ENCODE measurements around the gene LSAMP. TPM values are rescaled to one million over a fixed set of nuclear protein-coding genes. Genes with fewer than 3 reads are reported as not detected.

LSAMP gene
- total and polyA plus RNA-seq, 2 of the 13 experiments (the other 11 are each of a cell fraction or from before 2014, with no cell fraction given): not detected

GRCh38 chr3:115851571-115851970, 593.7 kb downstream of the LSAMP start:
- ATAC-seq (no peak), FAIRE-seq (no peak), DNase-seq (ENCODE audit: low spot score) (no peak)
- intact Hi-C loops (cut with micrococcal nuclease; ENCODE audit: unreplicated experiment) (no loop called here), in situ Hi-C loops (cut with HindIII; ENCODE audit: extremely low pct_ligation_motif_present, low pct_unique_long_range_greater_than_20kb) (no loop called here)
- TF ChIP-seq, protein P1, sequence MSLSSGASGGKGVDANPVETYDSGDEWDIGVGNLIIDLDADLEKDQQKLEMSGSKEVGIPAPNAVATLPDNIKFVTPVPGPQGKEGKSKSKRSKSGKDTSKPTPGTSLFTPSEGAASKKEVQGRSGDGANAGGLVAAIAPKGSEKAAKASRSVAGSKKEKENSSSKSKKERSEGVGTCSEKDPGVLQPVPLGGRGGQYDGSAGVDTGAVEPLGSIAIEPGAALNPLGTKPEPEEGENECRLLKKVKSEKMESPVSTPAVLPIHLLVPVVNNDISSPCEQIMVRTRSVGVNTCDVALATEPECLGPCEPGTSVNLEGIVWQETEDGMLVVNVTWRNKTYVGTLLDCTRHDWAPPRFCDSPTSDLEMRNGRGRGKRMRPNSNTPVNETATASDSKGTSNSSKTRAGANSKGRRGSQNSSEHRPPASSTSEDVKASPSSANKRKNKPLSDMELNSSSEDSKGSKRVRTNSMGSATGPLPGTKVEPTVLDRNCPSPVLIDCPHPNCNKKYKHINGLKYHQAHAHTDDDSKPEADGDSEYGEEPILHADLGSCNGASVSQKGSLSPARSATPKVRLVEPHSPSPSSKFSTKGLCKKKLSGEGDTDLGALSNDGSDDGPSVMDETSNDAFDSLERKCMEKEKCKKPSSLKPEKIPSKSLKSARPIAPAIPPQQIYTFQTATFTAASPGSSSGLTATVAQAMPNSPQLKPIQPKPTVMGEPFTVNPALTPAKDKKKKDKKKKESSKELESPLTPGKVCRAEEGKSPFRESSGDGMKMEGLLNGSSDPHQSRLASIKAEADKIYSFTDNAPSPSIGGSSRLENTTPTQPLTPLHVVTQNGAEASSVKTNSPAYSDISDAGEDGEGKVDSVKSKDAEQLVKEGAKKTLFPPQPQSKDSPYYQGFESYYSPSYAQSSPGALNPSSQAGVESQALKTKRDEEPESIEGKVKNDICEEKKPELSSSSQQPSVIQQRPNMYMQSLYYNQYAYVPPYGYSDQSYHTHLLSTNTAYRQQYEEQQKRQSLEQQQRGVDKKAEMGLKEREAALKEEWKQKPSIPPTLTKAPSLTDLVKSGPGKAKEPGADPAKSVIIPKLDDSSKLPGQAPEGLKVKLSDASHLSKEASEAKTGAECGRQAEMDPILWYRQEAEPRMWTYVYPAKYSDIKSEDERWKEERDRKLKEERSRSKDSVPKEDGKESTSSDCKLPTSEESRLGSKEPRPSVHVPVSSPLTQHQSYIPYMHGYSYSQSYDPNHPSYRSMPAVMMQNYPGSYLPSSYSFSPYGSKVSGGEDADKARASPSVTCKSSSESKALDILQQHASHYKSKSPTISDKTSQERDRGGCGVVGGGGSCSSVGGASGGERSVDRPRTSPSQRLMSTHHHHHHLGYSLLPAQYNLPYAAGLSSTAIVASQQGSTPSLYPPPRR (CRISPR knock-in tag; IDR thresholded peaks at IDR 0.05; ENCODE audit: borderline replicate concordance): no peak
- TF ChIP-seq PHB2 (IDR thresholded peaks at IDR 0.05; ENCODE audit: partially characterized antibody) (no peak), ZNF354B (CRISPR knock-in tag; IDR thresholded peaks at IDR 0.05) (no peak), TCF12 (IDR thresholded peaks at IDR 0.05) (no peak), TCF12 (CRISPR knock-in tag; IDR thresholded peaks at IDR 0.05) (no peak), REL (CRISPR knock-in tag; conservative IDR thresholded peaks at IDR 0.05) (no peak), ZEB1 (IDR thresholded peaks at IDR 0.05; ENCODE audit: insufficient replicate concordance, low read depth) (no peak), ZNF33A (CRISPR knock-in tag; IDR thresholded peaks at IDR 0.05; ENCODE audit: borderline replicate concordance) (no peak), ZNF670 (CRISPR knock-in tag; IDR thresholded peaks at IDR 0.05; ENCODE audit: borderline replicate concordance) (no peak)
- TF ChIP-seq, protein P2, sequence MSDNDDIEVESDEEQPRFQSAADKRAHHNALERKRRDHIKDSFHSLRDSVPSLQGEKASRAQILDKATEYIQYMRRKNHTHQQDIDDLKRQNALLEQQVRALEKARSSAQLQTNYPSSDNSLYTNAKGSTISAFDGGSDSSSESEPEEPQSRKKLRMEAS (IDR thresholded peaks at IDR 0.05): no peak
- H3K4me1 ChIP-seq (ENCODE audit: insufficient read depth, low read length): peaks cover 18% of the 10 kb centered on the region
- WGBS (ENCODE audit: low lambda C conversion rate): 70% methylated on average over 3 of the region's 3 CpGs
- ChIA-PET POLR2A (no interaction called here), CTCF (ENCODE audit: low intra/inter-chr PET ratio, low total read pairs) (no interaction called here)
- BruUV-seq (replicated peaks): no TSS peak
- no peak overlapping the region for H3K9ac ChIP-seq (ENCODE audit: insufficient read depth, low read depth, low read length)
- no peaks in the 10 kb centered on the region for H3K79me2 ChIP-seq (ENCODE audit: insufficient read depth, low read length)
- H3K9me3 ChIP-seq (ENCODE audit: low read length): no peaks in the 10 kb centered on the region
- H3K4me2 ChIP-seq (ENCODE audit: low read depth, low read length): no peak overlapping the region
- no peaks in the 10 kb centered on the region for H3K36me3 ChIP-seq (replicated peaks in 1 of 2; ENCODE audit: control insufficient read depth in 1 of 2, insufficient read depth in 2 of 2, low read length in 2 of 2)
- H3K4me3 ChIP-seq (replicated peaks in 1 of 3; ENCODE audit: insufficient read depth in 1 of 3, low read depth in 2 of 3, low read length in 3 of 3): no peak overlapping the region
- H2AFZ ChIP-seq (ENCODE audit: low read length): no peak overlapping the region
- H4K20me1 ChIP-seq (ENCODE audit: insufficient read depth, low read length): no peaks in the 10 kb centered on the region
- H3K27ac ChIP-seq (ENCODE audit: extremely low read length, insufficient read depth, low read length): no peak overlapping the region
- no peaks in the 10 kb centered on the region for H3K27me3 ChIP-seq (ENCODE audit: control insufficient read depth in 1 of 2, insufficient read depth in 2 of 2, low read length in 2 of 2)

Data from HepG2 (cell line).